ENCODE data around the gene MEAK7.

GRCh38 chr16:84487358-84487757 lies 17.1 kb downstream of the MEAK7 start:
- TF ChIP-seq CTCF (IDR thresholded peaks at IDR 0.05) (no peak), EZH2phosphoT487 (IDR thresholded peaks at IDR 0.05) (no peak)

Measured in neural progenitor cell (in vitro differentiated cells).